Measurements from ENCODE around the gene RAB21.
"Not testable (repeated sequence)": the region's sequence is repeated elsewhere in the genome, so short reads cannot be mapped to it uniquely, and the experiment has no call there.

RAB21 gene

GRCh38 chr12:71752891-71753290 is 1.8 kb upstream of the RAB21 start:
- DNase-seq (ENCODE audit: low read depth in 2 of 2) = no peak

GRCh38 chr12:71755146-71755892 is 656 bp downstream of the RAB21 start:
- peak; percentile 37 to 46 for DNase-seq (ENCODE audit: low read depth in 2 of 2)

GRCh38 chr12:71756054-71756690 is 1.5 kb downstream of the RAB21 start:
- no peak for DNase-seq (ENCODE audit: low read depth in 2 of 2)

GRCh38 chr12:71759941-71760340 is 5.3 kb downstream of the RAB21 start:
- no peak for DNase-seq (ENCODE audit: low read depth in 2 of 2)

- DNase-seq (ENCODE audit: low read depth in 2 of 2) = no peak
These were observed 5.8 kb downstream of the RAB21 start for GRCh38 chr12:71760471-71760870.

- not testable (repeated sequence) for DNase-seq (ENCODE audit: low read depth in 2 of 2)
These were observed 6.7 kb downstream of the RAB21 start for GRCh38 chr12:71761354-71761753.

- no peak for DNase-seq (ENCODE audit: low read depth in 2 of 2)
These were observed 9.2 kb downstream of the RAB21 start for GRCh38 chr12:71763677-71764379.

- no peak for DNase-seq (ENCODE audit: low read depth in 2 of 2)
These were observed 10.1 kb downstream of the RAB21 start for GRCh38 chr12:71764587-71765321.

GRCh38 chr12:71766202-71766601 is 11.5 kb downstream of the RAB21 start:
- DNase-seq (ENCODE audit: low read depth in 2 of 2) = no peak

GRCh38 chr12:71767183-71767582 is 12.5 kb downstream of the RAB21 start:
- no peak for DNase-seq (ENCODE audit: low read depth in 2 of 2)

GRCh38 chr12:71768900-71769299 is 14.2 kb downstream of the RAB21 start:
- DNase-seq (ENCODE audit: low read depth in 2 of 2) = no peak

- no peak for DNase-seq (ENCODE audit: low read depth in 2 of 2)
These were observed 16.4 kb downstream of the RAB21 start for GRCh38 chr12:71771069-71771468.

- DNase-seq (ENCODE audit: low read depth in 2 of 2) = no peak
These were observed 18.1 kb downstream of the RAB21 start for GRCh38 chr12:71772735-71773134.

- DNase-seq (ENCODE audit: low read depth in 2 of 2) = peak in 1 of 2 donors; percentile 2
These were observed 25.7 kb downstream of the RAB21 start for GRCh38 chr12:71780237-71780822.

- no peak for DNase-seq (ENCODE audit: low read depth in 2 of 2)
These were observed 27.4 kb downstream of the RAB21 start for GRCh38 chr12:71782017-71782416.

GRCh38 chr12:71786829-71787228 is 32.2 kb downstream of the RAB21 start:
- DNase-seq (ENCODE audit: low read depth in 2 of 2) = no peak

- DNase-seq (ENCODE audit: low read depth in 2 of 2) = no peak
These were observed 32.9 kb downstream of the RAB21 start for GRCh38 chr12:71787580-71787979.

GRCh38 chr12:71790331-71790730 is 35.7 kb downstream of the RAB21 start:
- no peak for DNase-seq (ENCODE audit: low read depth in 2 of 2)

- DNase-seq (ENCODE audit: low read depth in 2 of 2) = no peak
These were observed 36.9 kb downstream of the RAB21 start for GRCh38 chr12:71791473-71792150.

GRCh38 chr12:71792599-71792998 is 37.9 kb downstream of the RAB21 start:
- no peak for DNase-seq (ENCODE audit: low read depth in 2 of 2)

GRCh38 chr12:71795901-71796300 is 41.2 kb downstream of the RAB21 start:
- no peak for DNase-seq (ENCODE audit: low read depth in 2 of 2)

All from stimulated activated CD8-positive, alpha-beta memory T cell treated with anti-CD3 and anti-CD28 coated beads, Interleukin-2, amount 100 ng/mL, for 48 hours (primary cell).